Stimulated activated CD8-positive, alpha-beta memory T cell treated with anti-CD3 and anti-CD28 coated beads, Interleukin-7, amount 100 ng/mL, for 1 hour (primary cell): ENCODE results near the gene RHBDD3.

Experiments used
- DNase-seq, 2 donors: peaks; one replicate each; pipeline ENCODE4 v3.0.0-alpha.2; 2020; ENCODE audit warnings: low read depth in 2 of 2

RHBDD3 gene

DNA sequence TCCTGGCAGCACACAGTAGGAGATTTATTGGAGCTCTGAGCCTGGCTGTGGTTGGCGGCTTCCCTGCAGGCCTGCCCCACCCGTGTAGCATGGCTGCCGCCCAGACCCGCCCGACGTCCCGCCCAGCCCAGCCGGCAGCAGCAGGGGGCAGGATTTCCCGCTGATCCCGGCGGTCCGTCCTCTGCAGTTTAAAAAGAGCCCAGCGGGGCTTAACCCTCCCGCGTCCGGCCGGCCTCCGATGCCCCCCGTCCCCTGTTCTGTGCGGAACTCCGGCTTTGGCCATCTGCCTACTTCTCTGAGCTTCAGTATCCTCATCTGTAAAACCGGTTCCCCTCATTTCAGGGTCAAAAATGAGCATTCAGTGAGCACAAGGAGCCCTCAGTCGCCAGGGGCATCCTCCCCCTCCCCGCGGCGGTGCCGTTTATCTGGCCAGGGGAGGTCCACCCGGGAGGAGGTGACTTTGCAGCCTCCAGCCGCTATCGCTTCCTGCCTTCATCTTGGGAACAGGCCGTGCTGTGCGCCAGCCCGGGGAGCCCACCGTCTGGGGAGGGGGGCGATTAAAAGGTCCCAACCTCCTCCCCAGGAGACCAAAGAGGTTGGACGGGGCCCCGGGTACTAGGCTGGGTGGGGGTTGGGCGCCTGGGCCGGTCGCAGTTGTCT, 38.5 kb upstream of the RHBDD3 start, which contains the start of gene GAS2L1:
TSS of gene GAS2L1 (plus strand) at position 476 of the 660 bp plus-strand sequence. CDS start 1,456 bp downstream, outside the sequence.
- DNase-seq, result no peak

- no peak for DNase-seq
These were observed 38.0 kb upstream of the RHBDD3 start for GRCh38 chr22:29305836-29306174.

DNA sequence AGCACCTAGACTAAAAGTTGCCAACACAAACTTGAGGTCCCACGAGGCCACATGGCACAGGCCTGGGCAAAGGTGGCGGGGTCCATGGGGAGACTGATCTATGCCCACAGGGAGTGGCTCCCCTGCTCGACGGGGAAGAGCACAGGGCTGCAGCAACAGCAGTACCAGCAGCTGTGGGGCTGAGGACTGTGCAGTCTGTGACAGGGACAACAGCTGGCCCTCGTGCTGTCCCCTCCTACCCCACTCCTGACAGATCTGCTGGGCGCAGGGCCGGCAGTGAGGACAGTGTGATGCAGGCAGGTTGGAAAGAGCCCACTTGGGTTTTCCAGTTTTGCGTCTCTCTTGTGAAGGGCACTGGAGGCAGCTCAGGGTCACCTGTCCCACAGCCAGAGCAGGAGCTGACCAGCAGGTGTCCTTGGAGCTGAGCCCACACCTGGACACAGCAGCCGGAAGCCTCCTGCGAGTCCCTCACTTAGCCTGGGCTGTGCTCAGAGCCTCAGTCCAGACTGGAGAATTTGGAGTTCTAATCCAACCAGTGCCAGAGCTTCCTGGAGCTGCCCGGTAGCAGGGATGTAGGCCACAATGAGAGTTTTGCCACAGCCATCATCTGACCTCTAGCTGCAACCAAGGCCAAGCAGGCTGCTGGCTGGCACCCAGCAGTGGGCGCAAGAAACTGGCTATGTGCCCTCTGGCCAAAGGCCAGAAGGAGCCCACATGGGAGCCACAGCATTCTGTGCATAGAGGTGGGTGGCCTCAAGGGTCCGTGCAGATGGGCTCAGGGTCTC, 35.1 kb upstream of the RHBDD3 start:
- no peak for DNase-seq

GRCh38 chr22:29302402-29302680, 34.6 kb upstream of the RHBDD3 start:
- DNase-seq, result no peak

GRCh38 chr22:29301716-29302401, 34.1 kb upstream of the RHBDD3 start:
- DNase-seq, result no peak

- DNase-seq, result no peak
These were observed 33.2 kb upstream of the RHBDD3 start for GRCh38 chr22:29300807-29301601.

DNA sequence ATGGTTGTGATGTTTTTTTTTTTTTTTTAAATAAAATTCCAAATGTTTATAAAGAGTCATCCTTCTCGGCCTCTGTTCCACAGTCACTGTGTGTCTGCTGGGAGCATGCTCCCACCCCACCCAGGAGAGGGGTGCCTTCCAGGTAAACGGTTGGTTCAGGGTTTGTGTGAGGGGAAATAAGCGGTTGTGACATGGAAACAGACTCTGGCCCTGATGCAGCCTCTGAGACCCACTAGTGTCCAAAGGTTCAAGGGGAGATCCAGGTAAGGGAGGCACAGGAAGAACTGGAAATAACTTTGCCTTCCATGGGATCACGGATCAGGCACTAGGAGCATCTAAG, 32.7 kb upstream of the RHBDD3 start:
- no peak for DNase-seq

DNA sequence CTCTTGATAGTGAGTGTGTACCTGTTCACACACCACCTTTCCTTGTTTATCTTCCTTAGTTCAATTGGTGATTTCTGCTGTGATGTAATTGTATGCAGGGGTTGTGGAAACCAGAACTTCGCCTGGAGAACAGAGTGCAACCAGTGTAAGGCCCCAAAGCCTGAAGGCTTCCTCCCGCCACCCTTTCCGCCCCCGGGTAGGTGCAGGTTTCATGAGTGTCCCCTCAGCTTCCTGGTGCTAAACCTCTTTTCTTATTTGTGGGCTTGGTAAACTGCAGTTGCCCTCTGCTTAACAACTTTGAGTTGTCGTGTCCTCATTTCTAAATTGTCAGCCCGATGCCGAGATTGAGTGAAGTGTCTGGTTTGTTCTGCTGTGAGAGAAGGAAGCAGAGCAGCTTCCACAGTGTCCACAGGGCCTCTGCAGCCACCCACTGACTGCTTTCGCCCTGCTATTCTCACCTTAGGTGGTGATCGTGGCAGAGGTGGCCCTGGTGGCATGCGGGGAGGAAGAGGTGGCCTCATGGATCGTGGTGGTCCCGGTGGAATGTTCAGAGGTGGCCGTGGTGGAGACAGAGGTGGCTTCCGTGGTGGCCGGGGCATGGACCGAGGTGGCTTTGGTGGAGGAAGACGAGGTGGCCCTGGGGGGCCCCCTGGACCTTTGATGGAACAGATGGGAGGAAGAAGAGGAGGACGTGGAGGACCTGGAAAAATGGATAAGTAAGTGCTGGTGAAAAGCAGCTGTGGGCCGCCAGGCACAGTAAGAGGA, 31.5 kb upstream of the RHBDD3 start:
- no peak for DNase-seq

DNA sequence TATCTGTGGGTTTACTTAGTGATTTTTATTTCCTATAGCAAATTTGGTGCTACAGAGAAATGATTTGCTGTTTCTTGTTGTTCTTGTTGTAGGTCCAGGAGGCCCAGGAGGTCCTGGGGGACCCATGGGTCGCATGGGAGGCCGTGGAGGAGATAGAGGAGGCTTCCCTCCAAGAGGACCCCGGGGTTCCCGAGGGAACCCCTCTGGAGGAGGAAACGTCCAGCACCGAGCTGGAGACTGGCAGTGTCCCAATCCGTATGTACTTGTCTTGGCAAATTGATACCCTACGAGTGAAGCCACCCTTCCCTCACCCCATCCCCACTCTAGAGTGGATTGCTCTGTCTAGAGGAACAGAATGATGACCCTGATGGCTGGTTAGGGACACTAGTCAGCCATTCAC, 30.9 kb upstream of the RHBDD3 start:
- DNase-seq, result no peak

- DNase-seq, result no peak
These were observed 24.6 kb upstream of the RHBDD3 start for GRCh38 chr22:29292379-29292778.

DNA sequence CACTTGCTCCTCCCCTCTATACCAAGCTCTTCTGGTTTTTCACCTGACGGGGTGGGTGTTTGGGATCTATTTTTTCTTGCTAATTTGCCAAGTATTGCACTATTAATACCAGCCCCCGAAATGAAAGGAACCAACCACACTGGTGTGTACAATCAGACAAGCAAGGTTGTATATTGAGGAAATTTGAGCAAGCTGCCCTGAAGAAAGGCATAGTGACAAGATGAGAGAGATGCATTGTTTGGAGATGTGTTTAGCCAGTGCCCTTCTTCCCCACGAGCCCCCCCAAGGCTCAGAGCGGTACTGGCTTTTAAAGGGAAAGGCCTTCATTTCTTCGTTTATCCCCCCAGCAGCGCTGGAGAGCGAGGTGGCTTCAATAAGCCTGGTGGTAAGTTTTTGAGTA, 23.4 kb upstream of the RHBDD3 start:
- DNase-seq, result no peak

GRCh38 chr22:29290061-29290460, 22.3 kb upstream of the RHBDD3 start:
- DNase-seq, result no peak

- DNase-seq, result no peak
These were observed 21.1 kb upstream of the RHBDD3 start for GRCh38 chr22:29288837-29289236.

GRCh38 chr22:29284196-29284595, 16.4 kb upstream of the RHBDD3 start:
- no peak for DNase-seq

GRCh38 chr22:29277927-29278326, 10.1 kb upstream of the RHBDD3 start:
- DNase-seq, result no peak

GRCh38 chr22:29275819-29276565, 8.2 kb upstream of the RHBDD3 start:
- DNase-seq, result no peak

DNA sequence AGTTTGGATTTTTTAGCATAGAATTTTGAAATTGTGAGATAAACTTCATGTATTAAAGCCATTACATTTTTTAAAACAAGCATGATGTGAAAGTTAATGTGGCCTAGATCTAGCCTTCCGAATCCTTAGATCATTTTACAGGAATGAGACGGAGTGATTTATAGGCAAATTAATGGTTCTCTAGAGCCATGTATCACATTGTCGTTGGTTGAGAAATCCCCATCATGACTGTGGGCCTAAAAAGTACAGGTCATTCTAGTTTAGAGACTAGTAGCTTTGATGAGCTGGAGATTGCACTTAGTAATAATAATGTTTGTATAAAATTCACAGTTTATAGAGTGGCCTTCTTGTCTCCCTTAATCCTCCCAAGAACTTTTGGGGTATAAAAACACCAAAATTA, 7.4 kb upstream of the RHBDD3 start:
- no peak for DNase-seq

DNA sequence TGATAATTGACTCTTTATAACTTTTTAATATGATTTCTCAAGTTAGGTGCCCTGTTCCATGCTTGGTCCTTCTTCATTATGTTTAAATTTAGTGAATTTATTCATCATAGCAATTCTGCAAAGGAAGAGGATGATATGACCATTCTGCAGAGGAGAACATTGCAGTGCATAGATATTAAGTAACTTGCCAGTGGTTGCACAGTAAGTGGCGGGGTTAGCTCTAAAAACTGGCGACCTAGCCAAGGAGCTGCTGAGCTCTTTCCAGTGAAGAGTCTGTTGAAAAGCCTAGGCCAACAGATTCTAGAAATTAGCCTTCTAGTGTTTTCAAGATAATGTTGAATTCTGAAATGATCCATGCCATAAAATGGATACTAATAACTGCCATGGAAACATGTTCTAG, 4.8 kb upstream of the RHBDD3 start:
- DNase-seq, result no peak

DNA sequence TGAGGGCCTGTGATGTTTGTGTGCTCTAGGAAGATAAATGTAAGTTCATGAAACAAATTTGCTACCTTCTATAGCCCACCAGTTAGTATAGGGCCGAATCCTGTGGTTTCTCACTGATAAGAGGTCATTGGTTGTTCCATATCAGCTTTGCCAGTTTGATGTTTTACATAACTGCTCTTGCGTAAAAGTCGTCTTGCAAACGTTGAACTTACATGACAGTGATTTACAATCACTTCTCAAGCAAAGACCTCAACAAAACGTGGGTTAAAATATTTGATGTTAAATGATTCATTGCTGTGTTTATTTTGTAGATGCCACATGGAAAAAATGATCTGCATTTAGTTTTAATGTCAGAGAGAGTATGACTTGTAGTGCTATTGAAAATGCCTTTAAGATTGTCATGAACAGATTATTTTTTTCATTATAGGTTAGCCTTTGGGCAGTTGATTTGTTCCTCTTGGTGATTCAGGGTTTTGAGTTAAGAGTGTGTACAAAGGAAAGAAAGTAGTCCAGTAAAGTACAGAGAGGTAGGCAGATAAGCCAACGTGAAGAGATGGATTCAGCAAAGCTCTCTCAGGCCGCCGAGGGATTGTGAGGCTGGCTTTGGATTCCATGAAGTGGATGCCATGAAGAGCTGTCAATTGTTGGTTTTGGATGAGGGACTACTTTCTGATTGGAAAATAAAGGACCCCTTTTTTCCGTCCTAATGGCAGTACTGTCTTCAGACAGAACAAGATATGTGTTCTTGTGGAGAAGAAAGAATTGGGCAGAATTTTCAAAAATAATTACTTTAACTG, 2.9 kb upstream of the RHBDD3 start:
- no peak for DNase-seq
